HG03095 (cell line): ENCODE results near the gene SFTPA2.
"Not testable (repeated sequence)": the region's sequence is repeated elsewhere in the genome, so short reads cannot be mapped to it uniquely, and the experiment has no call there.

Source experiments
- ATAC-seq: cut with Tn5 transposase; IDR thresholded peaks from one replicate; pipeline ENCODE4 v1.9.1; 2021; ENCODE audit warnings: moderate library complexity; ENCODE audit not compliant: unreplicated experiment

The SFTPA2 gene

GRCh38 chr10:79561257-79561656, 1.1 kb upstream of the SFTPA2 start:
- ATAC-seq: no peak

- ATAC-seq: no peak
Measured at GRCh38 chr10:79559726-79560125, 481 bp downstream of the SFTPA2 start.

- not testable (repeated sequence) for ATAC-seq
Measured at GRCh38 chr10:79556961-79557360, 3.2 kb downstream of the SFTPA2 start.

- ATAC-seq: no peak
Measured at GRCh38 chr10:79555354-79556309, 4.6 kb downstream of the SFTPA2 start.

- no peak for ATAC-seq
Measured at GRCh38 chr10:79552143-79552542, 8.1 kb downstream of the SFTPA2 start.

- no peak for ATAC-seq
Measured at GRCh38 chr10:79547973-79548372, 12.2 kb downstream of the SFTPA2 start.

GRCh38 chr10:79547128-79547527, 13.1 kb downstream of the SFTPA2 start:
- not testable (repeated sequence) for ATAC-seq

- not testable (repeated sequence) for ATAC-seq
Measured at GRCh38 chr10:79544926-79545659, 15.1 kb downstream of the SFTPA2 start.

- not testable (repeated sequence) for ATAC-seq
Measured at GRCh38 chr10:79544408-79544807, 15.8 kb downstream of the SFTPA2 start.

- ATAC-seq: no peak
Measured at GRCh38 chr10:79542626-79543025, 17.6 kb downstream of the SFTPA2 start.

- peak; percentile 95 for ATAC-seq
Measured at GRCh38 chr10:79540930-79541329, 19.3 kb downstream of the SFTPA2 start.

GRCh38 chr10:79538311-79538710, 21.9 kb downstream of the SFTPA2 start:
- ATAC-seq: not testable (repeated sequence)

GRCh38 chr10:79533903-79534175, 26.4 kb downstream of the SFTPA2 start:
- not testable (repeated sequence) for ATAC-seq

- not testable (repeated sequence) for ATAC-seq
Measured at GRCh38 chr10:79533142-79533902, 26.9 kb downstream of the SFTPA2 start.

GRCh38 chr10:79528261-79528660, 31.9 kb downstream of the SFTPA2 start:
- not testable (repeated sequence) for ATAC-seq

GRCh38 chr10:79525049-79525710, 35.0 kb downstream of the SFTPA2 start:
- ATAC-seq: peak; percentile 91

GRCh38 chr10:79523157-79523853, 36.9 kb downstream of the SFTPA2 start:
- ATAC-seq: not testable (repeated sequence)

GRCh38 chr10:79522464-79522863, 37.7 kb downstream of the SFTPA2 start:
- not testable (repeated sequence) for ATAC-seq

- not testable (repeated sequence) for ATAC-seq
Measured at GRCh38 chr10:79521751-79522150, 38.5 kb downstream of the SFTPA2 start.

- not testable (repeated sequence) for ATAC-seq
Measured at GRCh38 chr10:79517567-79517966, 42.6 kb downstream of the SFTPA2 start.
